PC-3 (cell line): ENCODE data around the gene STK4.

ENCODE experiments used
- CTCF ChIP-seq: fragments of 300-600 bp; sonication (generic); conservative IDR thresholded peaks from 2 replicates; pipeline ENCODE4 v1.5.1; 2017; ENCODE audit warnings: antibody characterized with exemption, low read depth, mild to moderate bottlenecking, low read length
- EZH2 ChIP-seq: fragments of 300-600 bp; sonication (generic); IDR thresholded peaks from one replicate; pipeline ENCODE4 v1.6.1; 2017; ENCODE audit warnings: antibody characterized with exemption, mild to moderate bottlenecking, low read length; ENCODE audit not compliant: unreplicated experiment
- EZH2phosphoT487 ChIP-seq: fragments of 300-600 bp; sonication (generic); IDR thresholded peaks from 2 replicates; pipeline ENCODE4 v1.6.1; 2018; ENCODE audit warnings: mild to moderate bottlenecking, antibody characterized with exemption, low read length, borderline replicate concordance

- TF ChIP-seq CTCF, result no peak
- no peak for TF ChIP-seq EZH2
- TF ChIP-seq EZH2phosphoT487, result no peak
Measured at GRCh38 chr20:45028424-45029136, 62.3 kb downstream of the STK4 start.
